Fibroblast of villous mesenchyme (primary cell): ENCODE results near the gene CFAP54. TPM values are rescaled to one million over a fixed set of nuclear protein-coding genes. Genes with fewer than 3 reads are reported as not detected.
"Not testable (repeated sequence)": the region's sequence is repeated elsewhere in the genome, so short reads cannot be mapped to it uniquely, and the experiment has no call there.

Source experiments
- DNase-seq: peaks from one replicate; pipeline ENCODE4 v3.0.0-alpha.2; 2010; ENCODE audit warnings: low read depth
- H3K4me3 ChIP-seq: 2 replicates; pipeline ENCODE4 v1.5.1; 2011; ENCODE audit warnings: low read depth, mild to moderate bottlenecking, low read length
- total RNA-seq: library from RNA; depleted of rRNA; stranded (reverse); fragments of >200 nt; gene quantifications from 2 replicates; pipeline ENCODE4 v1.2.3, GENCODE V29; 2012
- TF ChIP-seq, protein P1 (sequence below): IDR thresholded peaks from 2 replicates; pipeline ENCODE4 v1.5.1; 2012; ENCODE audit warnings: low read depth, mild to moderate bottlenecking, low read length; ENCODE audit not compliant: insufficient read depth

The CFAP54 gene
- total RNA-seq, 1 donor: 0.86 TPM

DNA sequence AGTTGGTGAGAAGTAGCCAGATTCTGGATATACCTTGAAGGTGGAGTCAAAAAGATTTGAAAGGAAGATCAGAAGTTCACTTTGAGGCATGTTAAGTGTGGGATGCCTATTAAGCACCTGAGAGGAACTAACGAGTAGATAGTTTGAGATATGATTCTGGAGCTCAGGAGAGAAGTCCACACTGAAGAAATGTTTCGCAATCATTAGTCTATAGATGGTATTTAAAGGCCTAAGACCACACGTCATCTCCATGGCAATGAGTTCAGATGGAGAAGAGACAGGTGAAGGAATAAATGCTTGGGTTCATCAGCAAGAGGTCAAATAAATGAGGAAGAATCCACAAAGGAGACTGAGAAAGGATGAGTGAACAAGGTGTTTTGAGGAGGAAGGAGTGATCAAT lies 224.8 kb downstream of the CFAP54 start:
- DNase-seq: no peak
- TF ChIP-seq, protein P1, sequence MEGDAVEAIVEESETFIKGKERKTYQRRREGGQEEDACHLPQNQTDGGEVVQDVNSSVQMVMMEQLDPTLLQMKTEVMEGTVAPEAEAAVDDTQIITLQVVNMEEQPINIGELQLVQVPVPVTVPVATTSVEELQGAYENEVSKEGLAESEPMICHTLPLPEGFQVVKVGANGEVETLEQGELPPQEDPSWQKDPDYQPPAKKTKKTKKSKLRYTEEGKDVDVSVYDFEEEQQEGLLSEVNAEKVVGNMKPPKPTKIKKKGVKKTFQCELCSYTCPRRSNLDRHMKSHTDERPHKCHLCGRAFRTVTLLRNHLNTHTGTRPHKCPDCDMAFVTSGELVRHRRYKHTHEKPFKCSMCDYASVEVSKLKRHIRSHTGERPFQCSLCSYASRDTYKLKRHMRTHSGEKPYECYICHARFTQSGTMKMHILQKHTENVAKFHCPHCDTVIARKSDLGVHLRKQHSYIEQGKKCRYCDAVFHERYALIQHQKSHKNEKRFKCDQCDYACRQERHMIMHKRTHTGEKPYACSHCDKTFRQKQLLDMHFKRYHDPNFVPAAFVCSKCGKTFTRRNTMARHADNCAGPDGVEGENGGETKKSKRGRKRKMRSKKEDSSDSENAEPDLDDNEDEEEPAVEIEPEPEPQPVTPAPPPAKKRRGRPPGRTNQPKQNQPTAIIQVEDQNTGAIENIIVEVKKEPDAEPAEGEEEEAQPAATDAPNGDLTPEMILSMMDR: no peak
- H3K4me3 ChIP-seq: no peak overlapping the region

DNA sequence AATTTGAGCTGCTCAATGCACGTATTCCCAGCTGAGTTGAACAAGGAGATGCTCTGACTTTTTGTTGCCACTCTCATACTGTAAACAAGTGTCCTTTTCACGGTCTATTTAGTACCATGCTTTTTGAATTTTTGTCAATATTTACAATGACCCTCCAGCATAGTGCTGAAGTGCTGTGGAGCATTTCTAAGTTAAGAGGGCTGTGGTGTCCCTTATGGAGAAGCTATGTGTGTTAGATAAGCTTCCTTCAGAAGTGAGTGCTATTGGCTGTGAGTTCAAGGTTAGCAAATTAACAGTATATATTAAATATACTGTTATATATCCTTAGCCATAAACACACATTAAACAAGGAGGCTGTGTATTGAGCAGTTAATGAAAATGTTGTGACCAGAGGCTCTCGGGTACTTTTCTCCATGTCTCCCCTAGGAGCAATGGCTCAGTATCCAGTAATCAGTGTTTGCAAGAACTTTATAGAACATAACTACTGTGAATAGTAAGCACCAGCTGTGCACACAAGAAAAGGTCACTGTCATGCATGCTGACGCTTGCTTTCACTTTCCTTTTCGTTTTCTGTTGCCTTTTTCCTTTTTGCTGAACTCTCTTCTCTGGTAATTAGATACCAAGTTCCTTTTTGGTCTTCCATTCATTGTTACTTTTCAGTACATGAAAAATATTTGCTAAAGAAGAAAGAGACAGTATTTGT lies 230.4 kb downstream of the CFAP54 start:
- TF ChIP-seq, protein P1: no peak
- peak; percentile 65 for DNase-seq
- peak overlapping the region; percentile 50 for H3K4me3 ChIP-seq

DNA sequence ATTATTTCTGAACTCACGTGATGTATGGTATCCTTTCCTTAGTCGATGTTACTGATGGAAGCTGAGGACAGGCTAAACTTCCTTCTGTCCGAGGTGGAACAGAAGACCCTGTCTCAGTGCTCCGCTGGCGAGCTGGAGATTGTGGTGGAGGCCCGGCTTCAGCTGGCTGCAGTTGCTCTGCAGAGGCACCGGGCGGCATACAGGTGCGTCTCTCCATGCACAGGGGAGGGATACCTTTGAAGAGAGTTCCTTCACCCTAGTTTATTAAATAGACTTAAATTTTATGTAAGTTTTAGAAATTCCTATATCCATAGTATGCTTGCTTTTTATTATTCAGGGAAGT lies 231.0 kb downstream of the CFAP54 start:
- H3K4me3 ChIP-seq: peak overlapping the region; percentile 50
- no peak for DNase-seq
- TF ChIP-seq, protein P1: peak; percentile 11

DNA sequence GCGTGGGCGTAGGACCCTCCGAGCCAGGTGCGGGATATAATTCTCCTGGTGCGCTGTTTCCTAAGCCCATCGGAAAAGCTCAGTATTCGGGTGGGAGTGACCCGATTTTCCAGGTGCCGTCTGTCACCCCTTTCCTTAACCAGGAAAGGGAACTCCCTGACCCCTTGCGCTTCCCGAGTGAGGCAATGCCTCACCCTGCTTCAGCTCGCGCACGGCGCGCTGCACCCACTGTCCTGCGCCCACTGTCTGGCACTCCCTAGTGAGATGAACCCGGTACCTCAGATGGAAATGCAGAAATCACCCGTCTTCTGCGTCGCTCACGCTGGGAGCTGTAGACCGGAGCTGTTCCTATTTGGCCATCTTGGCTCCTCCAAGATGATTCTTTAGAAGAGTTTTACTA lies 240.1 kb downstream of the CFAP54 start:
- DNase-seq, H3K4me3 ChIP-seq: not testable (repeated sequence)

DNA sequence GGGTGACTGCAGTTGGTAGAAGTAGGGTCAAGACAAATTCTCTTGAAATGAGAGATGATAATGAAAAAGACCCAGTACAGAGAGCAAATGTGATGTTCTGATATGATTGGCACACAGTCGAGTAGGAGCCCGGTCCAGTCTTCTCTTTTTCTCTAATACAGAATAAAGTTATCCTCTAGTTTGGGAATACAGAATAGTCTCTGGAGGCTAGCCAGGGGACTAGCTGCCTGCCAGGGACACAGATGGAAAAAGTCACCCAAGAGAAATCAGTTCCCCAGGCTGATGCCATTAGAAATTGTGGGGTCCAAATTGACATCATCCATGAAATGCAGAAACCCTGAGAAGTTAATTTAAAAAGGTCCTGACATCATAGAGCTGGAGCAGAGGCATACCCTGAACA lies 240.5 kb downstream of the CFAP54 start:
- no peak overlapping the region for H3K4me3 ChIP-seq
- no peak for DNase-seq
- TF ChIP-seq, protein P1: no peak

DNA sequence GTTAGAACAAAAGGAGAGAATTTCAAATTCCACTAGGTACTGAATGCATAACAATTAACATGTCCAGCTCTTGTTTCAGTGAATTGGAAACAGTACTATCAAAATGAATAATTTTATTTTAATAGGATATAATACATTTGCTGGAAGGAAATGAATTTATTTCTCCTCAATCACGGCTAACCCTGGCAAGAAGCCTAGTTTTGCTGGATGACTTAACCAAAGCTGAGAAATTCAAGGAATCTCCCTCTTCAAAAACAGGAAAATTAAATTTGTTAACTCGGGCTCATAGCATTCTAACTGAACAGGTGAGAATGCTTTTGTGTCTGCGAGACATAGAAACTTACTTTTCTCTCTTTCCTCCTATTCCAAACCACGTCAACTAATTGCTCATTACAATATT lies 254.2 kb downstream of the CFAP54 start:
- no peak for DNase-seq
- no peak overlapping the region for H3K4me3 ChIP-seq
- TF ChIP-seq, protein P1: no peak

DNA sequence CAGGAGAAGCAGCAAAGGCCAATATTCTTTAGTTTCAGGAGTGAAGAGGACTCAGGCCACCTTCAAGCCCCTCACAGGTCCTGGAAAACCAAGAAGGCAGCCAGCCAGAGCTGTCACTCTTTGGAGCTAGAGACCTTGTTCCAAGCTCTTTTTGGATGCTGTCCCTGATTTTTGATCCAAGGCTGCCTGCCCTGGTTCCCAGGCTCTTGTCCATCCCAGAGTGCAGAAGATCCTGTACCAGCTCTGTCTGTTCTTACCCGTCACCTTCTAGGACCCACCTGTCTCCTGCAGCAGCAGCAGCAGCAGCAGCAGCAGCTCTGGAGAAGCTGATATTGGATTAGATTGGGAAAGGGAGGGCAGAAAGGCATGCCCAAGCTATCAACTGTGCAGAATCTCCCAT lies 260.6 kb downstream of the CFAP54 start:
- no peak overlapping the region for H3K4me3 ChIP-seq
- DNase-seq: no peak
- TF ChIP-seq, protein P1: no peak
